Spleen (tissue), 11 donors: Measurements from ENCODE around the gene BABAM2. TPM values are rescaled to one million over a fixed set of nuclear protein-coding genes. Genes with fewer than 3 reads are reported as not detected.
"Not testable (repeated sequence)": the region's sequence is repeated elsewhere in the genome, so short reads cannot be mapped to it uniquely, and the experiment has no call there.

Experiments
- DNase-seq: peaks from one replicate; pipeline ENCODE4 v3.0.0-alpha.2; 2020
- H3K27ac ChIP-seq, 8 donors: fragments of 200-600 bp; sonication (generic) in 7 of 8; 1 replicate in 4 of 8; 2 replicates in 4 of 8; pipeline versions ENCODE4 v1.5.0 to v1.8.0; 2016 to 2021; ENCODE audit warnings: inconsistent platforms in 4 of 8, mild to moderate bottlenecking in 4 of 8, moderate library complexity in 1 of 8
- H3K27me3 ChIP-seq, 7 donors: fragments of 200-600 bp; sonication (generic) in 6 of 7; replicated peaks in 1 of 7; 1 replicate in 4 of 7; 2 replicates in 3 of 7; pipeline versions ENCODE4 v1.5.0 to v1.8.0; 2016 to 2021; ENCODE audit warnings: inconsistent platforms in 3 of 7, mild to moderate bottlenecking in 1 of 7
- H3K36me3 ChIP-seq, 6 donors: fragments of 200-600 bp; sonication (generic) in 5 of 6; 1 replicate in 4 of 6; 2 replicates in 2 of 6; pipeline versions ENCODE4 v1.5.0 to v1.8.0; 2016 to 2021; ENCODE audit warnings: inconsistent platforms in 2 of 6
- H3K4me1 ChIP-seq, 6 donors: fragments of 200-600 bp; sonication (generic) in 5 of 6; 1 replicate in 3 of 6; 2 replicates in 3 of 6; pipeline versions ENCODE4 v1.5.0 to v1.8.0; 2016 to 2021; ENCODE audit warnings: inconsistent platforms in 3 of 6
- H3K4me3 ChIP-seq, 8 donors: fragments of 200-600 bp; sonication (generic) in 7 of 8; 1 replicate in 4 of 8; 2 replicates in 4 of 8; pipeline versions ENCODE4 v1.5.0 to v1.8.0; 2016 to 2021; ENCODE audit warnings: inconsistent platforms in 4 of 8, mild to moderate bottlenecking in 4 of 8, moderate library complexity in 2 of 8
- H3K9me3 ChIP-seq, 8 donors: fragments of 200-600 bp; sonication (generic) in 7 of 8; 1 replicate in 4 of 8; 2 replicates in 4 of 8; pipeline versions ENCODE4 v1.5.0 to v1.8.0; 2016 to 2021; ENCODE audit warnings: inconsistent platforms in 4 of 8
- POLR2A ChIP-seq, 3 donors: fragments of 450-650 bp; IDR thresholded peaks; one replicate each; pipeline ENCODE4 v1.5.1; 2017; ENCODE audit warnings: antibody characterized with exemption in 3 of 3, mild to moderate bottlenecking in 1 of 3
- POLR2AphosphoS5 ChIP-seq, 3 donors: sonication (generic); formaldehyde crosslinking; IDR thresholded peaks; one replicate each; pipeline ENCODE4 v1.5.1; 2017; ENCODE audit warnings: antibody characterized with exemption in 3 of 3
- WGBS, 5 donors: extraction: QIAGEN DNeasy Blood & Tissue Kit in 3 of 5; methylation state at CpG; one replicate each; pipeline versions ENCODE4 v1.1.5 to v1.1.7; 2013 to 2018; 5-methylcytosine and 5-hydroxymethylcytosine counted together
- intact Hi-C: fragments of 100-400 bp; cut with DNase I; formaldehyde crosslinking; loops from one replicate; pipeline ENCODE4 v1.15.0; 2023; ENCODE audit warnings: low total_unique reads
- polyA plus RNA-seq, 3 donors: library from polyadenylated mRNA; stranded (reverse); fragments of 200-250 nt; gene quantifications; one replicate each; pipeline ENCODE4 v1.2.1, GENCODE V29; 2013
- total RNA-seq, 7 donors: library from RNA; depleted of rRNA in 3 of 7; stranded (reverse); fragments of >200 nt in 3 of 7; fragmentation: NEBNext Ultra II Directional in 4 of 7; extraction: Animal tissue kit (Norgen Biotek cat#: 25700) in 4 of 7; gene quantifications; one replicate each; pipeline versions ENCODE4 v1.1.0 to v1.2.1, GENCODE V29; 2016 to 2021
- TF ChIP-seq, protein P1 (sequence below), 11 experiments: fragments of 200-600 bp in 7 of 11; fragments of 450-650 bp in 4 of 11; sonication (generic) in 4 of 11; IDR thresholded peaks in 8 of 11; conservative IDR thresholded peaks in 3 of 11; 1 replicate in 7 of 11; 2 replicates in 4 of 11; pipeline versions ENCODE4 v1.4.0 to v1.8.0; 2016 to 2021; ENCODE audit warnings: antibody characterized with exemption in 11 of 11, inconsistent platforms in 4 of 11, mild to moderate bottlenecking in 1 of 11
- donor health status: healthy with polysubstance abuse.
- donor health status: DM: no; HTN: no; CAD: no; lungs with moderate emphysema.
- donor health status: DM: no; HTN: no; CAD: no.
- donor health status: Bipolar disorder and iron deficiency.
- donor health status: healthy.
- donor health status: DM: no; HTN: no; CAD: no.
- donor health status: DM: yes; HTN: yes; CAD: no.

The BABAM2 gene
- total and polyA plus RNA-seq, 10 donors: 16.1 to 70.1 (median 55.0) TPM

DNA sequence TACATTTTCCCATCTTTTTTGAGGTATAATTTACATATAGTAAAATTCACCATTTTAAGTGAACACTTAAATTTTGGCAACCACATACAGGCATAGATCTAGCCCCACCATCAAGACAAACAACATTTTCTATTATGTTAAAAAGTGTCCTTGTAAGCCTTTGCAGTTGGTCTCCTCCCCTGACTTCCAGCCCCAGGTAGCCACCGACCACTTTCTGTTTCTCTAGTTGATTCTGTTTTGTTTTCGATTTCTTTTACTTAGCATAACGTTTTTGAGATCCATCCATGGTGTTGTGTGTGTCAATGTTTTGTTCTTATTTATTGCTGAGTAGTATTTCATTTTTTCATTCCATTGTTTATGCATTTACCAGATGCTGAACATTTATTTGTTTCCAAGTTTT lies 366.7 kb downstream of the BABAM2 start:
- Histone ChIP-seq H3K27me3 (no peaks in the 10 kb centered on the region), H3K36me3 (peaks cover 0 to 30% (median 0%) of the 10 kb centered on the region in 6 donors), H3K27ac (no peak overlapping the region), H3K9me3 (no peaks in the 10 kb centered on the region), H3K4me3 (no peak overlapping the region), H3K4me1 (peaks cover 0 to 1% (median 0%) of the 10 kb centered on the region in 6 donors)
- intact Hi-C loops: no loop called here
- DNase-seq: no peak
- WGBS, 5 donors: 72 to 87% (median 84%) methylated on average over 3 of the region's 3 CpGs
- TF ChIP-seq, protein P1, sequence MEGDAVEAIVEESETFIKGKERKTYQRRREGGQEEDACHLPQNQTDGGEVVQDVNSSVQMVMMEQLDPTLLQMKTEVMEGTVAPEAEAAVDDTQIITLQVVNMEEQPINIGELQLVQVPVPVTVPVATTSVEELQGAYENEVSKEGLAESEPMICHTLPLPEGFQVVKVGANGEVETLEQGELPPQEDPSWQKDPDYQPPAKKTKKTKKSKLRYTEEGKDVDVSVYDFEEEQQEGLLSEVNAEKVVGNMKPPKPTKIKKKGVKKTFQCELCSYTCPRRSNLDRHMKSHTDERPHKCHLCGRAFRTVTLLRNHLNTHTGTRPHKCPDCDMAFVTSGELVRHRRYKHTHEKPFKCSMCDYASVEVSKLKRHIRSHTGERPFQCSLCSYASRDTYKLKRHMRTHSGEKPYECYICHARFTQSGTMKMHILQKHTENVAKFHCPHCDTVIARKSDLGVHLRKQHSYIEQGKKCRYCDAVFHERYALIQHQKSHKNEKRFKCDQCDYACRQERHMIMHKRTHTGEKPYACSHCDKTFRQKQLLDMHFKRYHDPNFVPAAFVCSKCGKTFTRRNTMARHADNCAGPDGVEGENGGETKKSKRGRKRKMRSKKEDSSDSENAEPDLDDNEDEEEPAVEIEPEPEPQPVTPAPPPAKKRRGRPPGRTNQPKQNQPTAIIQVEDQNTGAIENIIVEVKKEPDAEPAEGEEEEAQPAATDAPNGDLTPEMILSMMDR (IDR thresholded peaks at IDR 0.05 in 8 of 11, conservative IDR thresholded peaks at IDR 0.05 in 3 of 11): no peak

DNA sequence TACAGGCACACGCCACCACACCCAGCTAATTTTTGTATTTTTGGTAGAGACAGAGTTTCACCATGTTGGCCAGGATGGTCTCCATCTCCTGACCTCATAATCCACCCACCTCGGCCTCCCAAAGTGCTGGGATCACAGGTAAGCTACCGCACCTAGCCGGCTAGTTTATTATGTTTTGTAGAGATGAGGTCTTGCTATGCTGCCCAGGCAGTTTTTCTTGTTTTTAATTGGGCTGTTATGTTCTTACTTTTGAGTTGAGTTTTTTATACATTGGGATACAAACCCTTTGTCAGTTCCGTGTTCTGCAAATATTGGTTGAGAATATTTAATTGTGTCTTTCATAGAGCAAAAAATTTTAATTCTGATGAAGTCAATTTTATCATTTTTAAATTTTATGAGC lies 368.7 kb downstream of the BABAM2 start:
- H3K4me1 ChIP-seq: not testable (repeated sequence)
- WGBS, 5 donors: 96 to 100% (median 97%) methylated on average over 5 of the region's 5 CpGs

DNA sequence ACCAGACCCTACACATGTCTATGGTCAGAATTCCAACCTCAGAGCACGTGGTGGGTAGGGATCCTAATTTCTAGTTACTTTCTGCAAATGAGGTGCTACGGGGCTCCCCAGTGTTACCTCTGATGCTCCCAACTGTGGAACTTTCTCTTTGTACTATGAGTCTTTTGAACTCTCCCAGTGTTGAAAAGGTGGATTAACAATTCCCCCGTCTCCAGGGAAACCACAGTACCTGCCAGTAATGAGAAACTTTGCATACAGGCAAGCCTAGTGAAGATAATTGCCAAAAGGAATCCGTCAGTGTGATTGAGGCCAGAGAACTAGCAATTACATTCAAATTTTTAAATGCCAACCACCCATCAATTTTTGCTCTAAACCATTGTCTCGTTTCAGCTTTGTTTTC lies 373.2 kb downstream of the BABAM2 start:
- H3K4me3 ChIP-seq: no peak overlapping the region
- no peak overlapping the region for H3K27ac ChIP-seq
- no peak for DNase-seq
- H3K36me3 ChIP-seq: peaks cover 0 to 21% (median 0%) of the 10 kb centered on the region in 6 donors
- H3K4me1 ChIP-seq: no peaks in the 10 kb centered on the region
- H3K27me3 ChIP-seq: no peaks in the 10 kb centered on the region
- 92 to 98% (median 95%) methylated on average over 5 of the region's 5 CpGs for WGBS, 5 donors
- no peaks in the 10 kb centered on the region for H3K9me3 ChIP-seq
- intact Hi-C loops: no loop called here
- no peak for TF ChIP-seq POLR2AphosphoS5 (IDR thresholded peaks at IDR 0.05)
- no peak for TF ChIP-seq POLR2A (IDR thresholded peaks at IDR 0.05)
- TF ChIP-seq, protein P1 (IDR thresholded peaks at IDR 0.05 in 8 of 11, conservative IDR thresholded peaks at IDR 0.05 in 3 of 11): no peak

More for the DNA sequence above, 368.7 kb downstream of the BABAM2 start:
- DNase-seq, H3K27ac ChIP-seq, H3K27me3 ChIP-seq, H3K9me3 ChIP-seq, intact Hi-C loops, H3K4me3 ChIP-seq: not testable (repeated sequence)
- peaks cover 0 to 21% (median 0%) of the 10 kb centered on the region in 6 donors for H3K36me3 ChIP-seq

GRCh38 chr2:28267282-28267681 lies 376.8 kb downstream of the BABAM2 start:
- no peak overlapping the region for H3K4me3 ChIP-seq
- TF ChIP-seq, protein P1 (IDR thresholded peaks at IDR 0.05 in 8 of 11, conservative IDR thresholded peaks at IDR 0.05 in 3 of 11): no peak
- TF ChIP-seq POLR2AphosphoS5 (IDR thresholded peaks at IDR 0.05) (no peak), POLR2A (IDR thresholded peaks at IDR 0.05) (no peak)
- DNase-seq: no peak
- no peaks in the 10 kb centered on the region for H3K27me3 ChIP-seq
- WGBS, 5 donors: 20 to 47% (median 21%) methylated on average over 1 of the region's 1 CpG
- intact Hi-C loops: no loop called here
- H3K36me3 ChIP-seq: peaks cover 0 to 7% (median 0%) of the 10 kb centered on the region in 6 donors
- H3K27ac ChIP-seq: no peak overlapping the region
- H3K9me3 ChIP-seq: no peaks in the 10 kb centered on the region
- H3K4me1 ChIP-seq: peaks cover 0 to 14% (median 3%) of the 10 kb centered on the region in 6 donors

GRCh38 chr2:28268386-28268785 lies 377.9 kb downstream of the BABAM2 start:
- H3K9me3 ChIP-seq: no peaks in the 10 kb centered on the region
- no peak for DNase-seq
- H3K4me1 ChIP-seq: peaks cover 0 to 14% (median 3%) of the 10 kb centered on the region in 6 donors
- intact Hi-C loops: no loop called here
- WGBS, 5 donors: 84 to 93% (median 92%) methylated on average over 4 of the region's 4 CpGs
- TF ChIP-seq, protein P1 (IDR thresholded peaks at IDR 0.05 in 8 of 11, conservative IDR thresholded peaks at IDR 0.05 in 3 of 11): no peak
- TF ChIP-seq POLR2A (IDR thresholded peaks at IDR 0.05): no peak
- no peak overlapping the region for H3K4me3 ChIP-seq
- no peak overlapping the region for H3K27ac ChIP-seq
- H3K27me3 ChIP-seq: no peaks in the 10 kb centered on the region
- peaks cover 0 to 9% (median 0%) of the 10 kb centered on the region in 6 donors for H3K36me3 ChIP-seq
